Epithelial cell of esophagus (primary cell): ENCODE data around the gene CSDE1.

Experiments used
- DNase-seq: peaks from one replicate; pipeline ENCODE4 v3.0.0; 2010; ENCODE audit warnings: low read depth
- H3K4me3 ChIP-seq: 2 replicates; pipeline ENCODE4 v1.5.1; 2011; ENCODE audit warnings: mild to moderate bottlenecking, low read length, control low read depth
- TF ChIP-seq, protein P1 (sequence below): IDR thresholded peaks from 2 replicates; pipeline ENCODE4 v1.5.1; 2011; ENCODE audit warnings: low read depth, mild to moderate bottlenecking, low read length, control low read depth, inconsistent platforms; ENCODE audit not compliant: insufficient read depth; ENCODE audit errors: missing control alignments

The CSDE1 gene

DNA sequence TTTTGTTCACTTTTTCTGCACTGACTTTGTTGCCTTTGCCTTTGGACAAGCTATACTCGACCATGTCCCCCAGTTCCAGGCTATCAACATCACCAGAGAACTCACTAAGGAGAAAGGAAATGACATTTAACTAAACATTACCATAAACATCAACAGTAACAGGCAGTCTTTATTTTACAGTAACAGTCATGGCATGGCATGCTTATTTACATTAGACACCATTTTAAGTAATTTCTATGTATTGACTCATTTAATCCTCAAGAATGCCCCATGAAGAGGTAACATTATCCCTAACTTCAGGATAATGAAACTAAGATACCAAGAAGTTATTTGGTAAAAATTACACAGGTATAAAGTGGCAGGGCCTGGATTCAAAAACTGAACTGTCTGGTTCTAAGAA is 32.6 kb downstream of the CSDE1 start:
- TF ChIP-seq, protein P1, sequence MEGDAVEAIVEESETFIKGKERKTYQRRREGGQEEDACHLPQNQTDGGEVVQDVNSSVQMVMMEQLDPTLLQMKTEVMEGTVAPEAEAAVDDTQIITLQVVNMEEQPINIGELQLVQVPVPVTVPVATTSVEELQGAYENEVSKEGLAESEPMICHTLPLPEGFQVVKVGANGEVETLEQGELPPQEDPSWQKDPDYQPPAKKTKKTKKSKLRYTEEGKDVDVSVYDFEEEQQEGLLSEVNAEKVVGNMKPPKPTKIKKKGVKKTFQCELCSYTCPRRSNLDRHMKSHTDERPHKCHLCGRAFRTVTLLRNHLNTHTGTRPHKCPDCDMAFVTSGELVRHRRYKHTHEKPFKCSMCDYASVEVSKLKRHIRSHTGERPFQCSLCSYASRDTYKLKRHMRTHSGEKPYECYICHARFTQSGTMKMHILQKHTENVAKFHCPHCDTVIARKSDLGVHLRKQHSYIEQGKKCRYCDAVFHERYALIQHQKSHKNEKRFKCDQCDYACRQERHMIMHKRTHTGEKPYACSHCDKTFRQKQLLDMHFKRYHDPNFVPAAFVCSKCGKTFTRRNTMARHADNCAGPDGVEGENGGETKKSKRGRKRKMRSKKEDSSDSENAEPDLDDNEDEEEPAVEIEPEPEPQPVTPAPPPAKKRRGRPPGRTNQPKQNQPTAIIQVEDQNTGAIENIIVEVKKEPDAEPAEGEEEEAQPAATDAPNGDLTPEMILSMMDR = no peak
- no peak overlapping the region for H3K4me3 ChIP-seq

DNA sequence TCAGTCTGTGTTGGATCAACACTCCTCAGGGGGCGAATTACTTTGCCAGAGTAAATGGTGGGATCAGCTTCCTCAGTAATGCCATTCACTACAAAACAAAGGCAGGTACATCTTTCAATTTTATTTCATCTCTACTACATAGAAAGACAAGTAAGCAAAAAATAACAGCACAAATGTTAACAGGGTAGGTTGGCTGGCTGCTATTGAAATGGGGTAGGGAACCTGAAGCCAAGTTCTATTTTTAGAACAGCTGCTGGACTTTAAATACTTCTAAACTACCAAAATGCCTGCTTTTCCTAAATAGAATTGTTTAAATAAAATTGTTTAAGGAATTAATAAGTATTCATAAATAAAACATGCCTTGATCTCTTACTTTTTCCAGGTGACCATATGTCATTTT is 33.9 kb downstream of the CSDE1 start:
- no peak for DNase-seq
- TF ChIP-seq, protein P1 = no peak
- no peak overlapping the region for H3K4me3 ChIP-seq

More for the DNA sequence above, 32.6 kb downstream of the CSDE1 start:
- DNase-seq = no peak

DNA sequence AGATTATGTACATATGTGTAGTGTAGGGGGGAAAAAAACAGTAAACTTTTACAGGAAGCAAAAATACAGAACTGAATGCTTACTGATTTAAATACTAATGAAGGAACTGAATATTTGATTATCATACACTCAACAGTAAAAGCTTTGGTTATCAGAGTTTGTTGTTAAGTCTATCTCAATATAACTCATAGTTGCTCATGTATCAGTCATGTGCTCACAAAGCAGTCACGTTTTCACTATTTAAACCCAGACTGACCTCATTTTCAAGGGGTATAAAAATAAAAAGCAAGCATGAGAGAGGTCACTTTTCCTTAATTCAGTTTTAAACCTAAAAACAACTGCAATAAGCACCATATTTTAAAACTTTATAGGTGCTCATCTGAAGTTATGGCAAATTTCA is 34.3 kb downstream of the CSDE1 start:
- no peak for DNase-seq
- TF ChIP-seq, protein P1 = no peak
- H3K4me3 ChIP-seq = no peak overlapping the region

DNA sequence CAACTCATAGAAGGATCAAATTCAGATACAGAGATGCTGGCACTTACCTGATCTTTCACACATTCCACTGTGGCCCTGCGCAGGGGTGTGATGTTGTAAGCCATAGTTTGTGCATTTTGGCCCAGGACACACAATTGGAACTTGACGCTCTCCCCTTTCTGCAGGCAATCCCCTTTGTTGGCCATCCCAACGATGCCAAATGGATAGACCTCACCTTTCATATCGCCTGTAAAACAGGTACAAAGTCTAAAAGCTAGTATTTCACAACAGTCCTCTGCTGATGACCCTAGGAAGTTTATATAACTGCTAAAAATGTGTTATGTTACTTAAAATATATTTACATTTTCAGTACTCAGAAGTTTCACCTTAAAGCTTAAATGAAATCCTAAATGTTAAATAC is 37.3 kb downstream of the CSDE1 start:
- no peak overlapping the region for H3K4me3 ChIP-seq
- DNase-seq = no peak
- TF ChIP-seq, protein P1 = no peak

DNA sequence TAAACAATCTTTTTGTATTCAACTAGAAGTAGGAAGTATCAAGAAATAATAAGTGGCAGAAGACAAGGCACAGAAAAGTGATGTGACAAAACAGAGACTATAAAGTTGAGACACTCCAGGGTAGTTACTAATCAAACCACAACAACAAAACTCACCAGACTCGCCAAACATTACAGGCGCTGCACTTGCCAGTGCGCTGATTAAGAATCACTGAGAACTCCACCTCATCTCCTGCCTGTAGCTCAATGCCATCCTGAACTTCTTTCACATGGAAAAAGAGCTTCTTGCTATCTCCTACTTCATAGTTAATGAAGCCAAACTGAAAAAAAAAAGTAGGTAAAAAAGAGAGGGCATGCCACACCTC is 38.4 kb downstream of the CSDE1 start:
- TF ChIP-seq, protein P1 = no peak
- DNase-seq = peak; percentile 81
- no peak overlapping the region for H3K4me3 ChIP-seq

DNA sequence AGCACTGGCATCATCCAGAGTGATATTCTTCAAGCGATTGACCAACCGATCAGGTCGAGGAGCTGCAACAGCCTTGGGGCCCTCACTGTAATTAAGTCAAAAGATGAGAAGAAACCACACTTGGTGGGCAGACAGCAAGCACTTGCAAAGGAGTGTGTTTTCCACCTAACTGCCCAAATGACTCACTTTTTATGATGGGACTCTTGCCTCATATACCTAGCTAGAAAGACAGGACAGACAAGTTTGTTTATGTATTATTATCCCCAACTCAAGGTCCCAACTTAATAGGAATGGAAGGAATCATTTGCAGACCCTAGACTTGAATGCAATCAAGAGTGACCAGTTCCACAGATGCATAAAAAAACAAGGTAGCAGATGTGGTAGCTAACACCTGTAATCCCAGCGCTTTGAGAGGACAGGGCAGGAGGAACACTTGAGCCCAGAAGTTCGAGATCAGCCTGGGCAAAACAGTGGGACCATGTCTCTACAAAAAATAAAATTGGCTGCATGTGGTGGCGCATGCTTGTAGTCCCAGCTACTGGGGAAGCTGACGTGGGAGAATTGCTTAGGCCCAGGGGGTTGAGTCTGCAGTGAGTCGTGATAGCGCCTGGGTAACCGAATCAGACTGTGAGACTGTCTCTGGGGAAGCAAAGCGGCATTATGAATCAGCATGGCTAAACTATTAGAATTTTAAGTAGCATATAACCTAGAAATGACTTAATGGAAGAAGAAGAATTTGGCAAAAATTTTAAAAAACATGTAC is 38.9 kb downstream of the CSDE1 start:
- no peak overlapping the region for H3K4me3 ChIP-seq
- peak; percentile 85 for DNase-seq
- TF ChIP-seq, protein P1 = no peak

DNA sequence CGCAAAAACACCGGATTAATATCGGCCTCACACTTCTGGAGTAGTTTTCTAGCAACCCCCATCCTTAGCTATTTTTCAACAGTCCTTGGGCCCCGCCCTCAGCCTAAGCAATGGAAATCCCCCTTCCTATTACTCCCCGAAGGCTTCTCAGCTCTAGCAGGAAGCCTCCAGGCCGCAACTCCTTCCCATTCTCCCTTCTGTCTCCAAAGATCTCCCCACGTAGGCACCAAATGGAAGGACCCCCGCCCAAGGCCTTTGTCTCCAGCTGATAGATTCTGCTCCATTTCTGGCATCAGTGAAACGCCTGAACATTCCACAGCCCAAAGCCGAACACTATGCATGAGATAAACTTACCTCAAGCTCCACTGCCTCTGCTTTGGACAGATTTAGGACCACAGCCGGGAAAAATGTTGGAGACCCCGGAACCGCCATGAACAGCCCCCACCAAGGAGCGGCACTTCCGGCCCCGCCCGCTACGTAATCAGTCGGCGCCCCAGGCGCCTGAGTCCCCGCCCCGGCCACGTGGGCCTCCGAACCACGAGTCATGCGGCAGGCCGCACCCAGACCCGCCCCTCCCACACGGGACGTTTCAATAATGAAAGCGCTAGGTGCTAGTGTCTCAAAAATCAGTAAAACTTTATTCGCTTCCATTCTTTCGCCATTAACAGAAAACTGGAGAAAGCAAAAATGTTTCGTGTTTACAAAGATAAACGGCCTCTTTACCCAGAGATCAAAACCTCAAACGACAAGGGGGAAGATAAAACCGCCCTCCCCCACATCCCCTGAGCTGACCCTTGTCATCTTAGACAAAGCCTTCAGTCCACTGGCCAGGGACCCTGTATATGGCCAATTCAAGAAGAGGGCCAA is 41.2 kb downstream of the CSDE1 start, which contains the start of gene NRAS:
TSS of gene NRAS (minus strand) at position 468 of the 867 bp plus-strand sequence. CDS start 611 bp downstream, outside the sequence.
- peak; percentile 93 for DNase-seq
- TF ChIP-seq, protein P1 = no peak
- peak within 1 kb of the TSS; percentile 95 for H3K4me3 ChIP-seq
